GM12873 (cell line): ENCODE data around the gene RIN1.
A peak's percentile ranks its signal among the peaks of the same experiment; 100 is the strongest.

ENCODE experiments used
- CTCF ChIP-seq: IDR thresholded peaks from 2 replicates; pipeline ENCODE4 v1.5.1; 2012; ENCODE audit warnings: low read depth, mild to moderate bottlenecking, moderate library complexity, low read length, control low read depth; ENCODE audit not compliant: insufficient read depth; ENCODE audit errors: missing control alignments

Gene RIN1

GRCh38 chr11:66314561-66315497 is 21.4 kb downstream of the RIN1 start:
- TF ChIP-seq CTCF, result no peak

DNA sequence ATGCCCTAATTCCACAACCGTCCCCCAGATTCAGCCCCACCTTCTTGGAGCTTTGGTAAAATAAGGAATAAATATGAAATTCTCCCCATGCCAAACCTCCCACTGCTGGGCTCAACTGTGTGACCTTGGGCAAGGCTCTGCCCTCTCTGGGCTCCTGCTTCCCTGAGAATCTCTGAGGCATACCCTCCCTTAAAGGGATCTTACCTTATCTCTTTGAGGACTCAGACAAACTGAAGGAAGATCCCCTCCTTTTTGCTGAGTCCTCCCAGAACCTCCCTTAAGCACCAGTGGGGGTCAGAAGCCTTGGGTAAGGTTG is 22.1 kb downstream of the RIN1 start:
- TF ChIP-seq CTCF, result no peak

DNA sequence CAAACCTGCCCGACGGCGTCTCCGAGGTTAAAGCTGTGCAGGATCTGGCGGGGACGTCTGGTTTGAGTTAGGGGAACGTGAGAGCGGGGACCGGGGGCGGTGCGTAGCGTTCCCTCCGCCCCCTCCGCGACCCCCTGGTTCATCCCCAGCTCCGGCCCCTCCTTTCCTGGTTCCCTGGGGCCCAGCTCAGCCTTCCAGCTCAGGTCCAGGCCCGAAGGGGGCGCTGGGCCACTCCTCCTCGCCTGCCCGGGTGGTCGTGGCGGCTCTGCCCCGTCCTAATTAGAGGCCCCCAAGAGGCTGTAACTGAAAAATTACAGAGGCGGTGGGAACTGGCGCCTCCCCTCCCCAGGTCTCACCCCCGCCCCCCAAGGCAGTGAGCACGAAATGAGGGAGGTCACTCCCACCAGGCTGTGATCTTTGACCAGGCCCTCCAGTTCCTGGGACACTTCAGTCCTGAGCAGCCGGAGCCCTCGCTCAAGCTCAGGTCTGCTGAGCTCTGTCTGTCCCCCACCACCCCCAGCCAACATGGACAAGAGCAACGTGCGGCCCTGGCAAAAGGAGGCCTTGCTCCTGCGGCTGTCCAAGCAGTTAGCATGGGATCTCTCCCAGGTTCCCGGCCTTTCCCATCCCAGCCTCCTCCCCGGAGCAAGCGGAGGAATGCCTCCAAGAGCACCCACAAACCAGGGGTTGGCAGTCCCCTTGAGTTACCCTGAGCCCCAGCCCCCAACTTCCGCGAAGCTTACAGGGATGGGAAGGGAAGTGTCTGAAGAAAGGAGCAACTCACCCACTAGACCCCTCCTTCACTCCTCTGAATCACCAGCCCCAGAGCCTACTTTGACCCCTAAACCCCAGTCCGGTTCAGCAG is 22.7 kb downstream of the RIN1 start:
- no peak for TF ChIP-seq CTCF

DNA sequence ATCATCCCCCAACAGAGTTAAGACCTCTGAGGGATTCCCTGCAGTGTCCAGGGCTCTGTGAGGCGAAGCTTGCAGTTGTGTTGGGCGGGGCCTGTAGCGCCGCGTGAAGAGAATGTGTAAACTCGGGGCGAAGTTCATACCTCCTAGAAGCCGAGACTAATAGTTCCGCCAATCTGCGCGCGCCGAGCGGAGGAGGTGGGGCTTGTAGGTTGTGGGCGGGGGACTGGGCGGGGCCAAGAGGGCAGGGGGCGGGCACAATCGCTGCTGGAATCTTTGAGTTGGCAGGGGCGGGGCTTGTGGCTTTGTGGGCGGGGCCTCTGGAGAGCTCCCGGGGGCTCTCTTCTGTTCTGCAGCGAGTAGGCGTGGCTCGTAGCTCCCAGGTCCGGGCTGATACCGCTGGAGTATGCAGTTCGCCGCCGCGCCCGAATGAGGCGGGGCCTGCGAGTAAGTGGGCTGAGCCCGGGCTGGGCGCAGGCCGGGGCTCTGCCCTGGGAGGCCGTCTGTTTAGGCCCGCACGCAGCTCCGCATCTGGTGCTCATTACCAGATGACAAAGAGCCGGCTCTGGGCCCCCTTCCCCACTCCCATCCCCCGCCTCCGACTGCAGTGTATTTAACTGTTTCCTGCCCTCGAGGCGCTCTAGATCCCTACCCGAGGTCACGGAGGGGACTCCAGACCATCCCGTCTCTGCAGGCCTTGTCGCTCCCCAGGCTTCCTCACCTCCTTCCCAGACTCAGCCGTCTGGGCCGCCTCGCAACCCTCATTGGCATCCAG is 23.5 kb downstream of the RIN1 start:
- TF ChIP-seq CTCF, result no peak

- no peak for TF ChIP-seq CTCF
Measured at GRCh38 chr11:66311965-66312548, 24.2 kb downstream of the RIN1 start.

GRCh38 chr11:66311470-66311964 is 24.7 kb downstream of the RIN1 start:
- TF ChIP-seq CTCF, result peak; percentile 85
